Activated CD4-positive, alpha-beta T cell treated with anti-CD3 and anti-CD28 coated beads for 1 hour (primary cell): ENCODE measurements around the gene ACADM.
A peak's percentile ranks its signal among the peaks of the same experiment; 100 is the strongest.
"Not testable (repeated sequence)": the region's sequence is repeated elsewhere in the genome, so short reads cannot be mapped to it uniquely, and the experiment has no call there.

Experiments used
- DNase-seq: peaks from one replicate; pipeline ENCODE4 v3.0.0-alpha.2; 2020

The ACADM gene

DNA sequence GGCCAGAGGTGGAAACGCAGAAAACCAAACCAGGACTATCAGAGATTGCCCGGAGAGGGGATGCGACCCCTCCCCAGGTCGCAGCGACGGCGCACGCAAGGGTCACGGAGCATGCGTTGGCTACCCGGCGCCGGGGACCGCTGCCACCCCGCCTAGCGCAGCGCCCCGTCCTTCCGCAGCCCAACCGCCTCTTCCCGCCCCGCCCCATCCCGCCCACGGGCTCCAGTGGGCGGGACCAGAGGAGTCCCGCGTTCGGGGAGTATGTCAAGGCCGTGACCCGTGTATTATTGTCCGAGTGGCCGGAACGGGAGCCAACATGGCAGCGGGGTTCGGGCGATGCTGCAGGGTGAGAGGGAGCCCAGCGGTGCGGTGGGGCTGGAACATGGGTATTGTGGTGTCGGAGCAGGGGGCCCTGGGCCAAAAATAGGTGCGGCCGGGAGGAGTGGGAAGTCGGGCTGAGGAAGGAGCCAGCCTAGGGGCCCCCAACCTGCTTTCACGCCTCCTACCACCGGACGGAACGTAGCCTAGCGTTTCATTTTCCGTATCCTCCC, at the start of gene ACADM:
TSS of gene ACADM (plus strand) at position 238 of the 551 bp plus-strand sequence. CDS start at position 317, 79 bp downstream.
- peak; percentile 75 for DNase-seq

DNA sequence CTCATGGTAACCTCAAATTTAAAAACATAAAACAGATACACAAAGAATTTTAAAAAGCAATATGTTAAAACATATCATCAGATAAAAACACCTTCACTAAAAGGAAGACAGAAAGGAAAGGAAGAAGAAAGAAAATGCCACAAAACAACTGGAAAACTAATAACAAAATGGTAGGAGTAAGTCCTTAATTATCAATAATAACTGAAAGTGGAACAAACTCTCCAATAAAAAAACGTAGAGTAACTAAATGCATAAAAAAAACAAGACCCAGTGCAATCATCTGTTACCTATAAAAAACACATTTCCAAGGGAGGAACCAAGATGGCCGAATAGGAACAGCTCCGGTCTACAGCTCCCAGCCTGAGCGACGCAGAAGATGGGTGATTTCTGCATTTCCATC, 47.1 kb upstream of the ACADM start:
- no peak for DNase-seq

DNA sequence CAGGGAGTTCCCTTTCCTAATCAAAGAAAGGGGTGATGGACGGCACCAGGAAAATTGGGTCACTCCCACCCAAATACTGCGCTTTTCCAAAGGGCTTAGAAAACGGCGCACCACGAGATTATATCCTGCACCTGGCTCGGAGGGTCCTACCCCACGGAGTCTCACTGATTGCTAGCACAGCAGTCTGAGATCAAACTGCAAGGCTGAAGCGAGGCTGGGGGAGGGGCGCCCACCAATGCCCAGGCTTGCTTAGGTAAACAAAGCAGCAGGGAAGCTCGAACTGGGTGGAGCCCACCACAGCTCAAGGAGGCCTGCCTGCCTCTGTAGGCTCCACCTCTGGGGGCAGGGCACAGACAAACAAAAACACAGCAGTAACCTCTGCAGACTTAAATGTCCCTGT, 46.5 kb upstream of the ACADM start:
- DNase-seq = not testable (repeated sequence)

DNA sequence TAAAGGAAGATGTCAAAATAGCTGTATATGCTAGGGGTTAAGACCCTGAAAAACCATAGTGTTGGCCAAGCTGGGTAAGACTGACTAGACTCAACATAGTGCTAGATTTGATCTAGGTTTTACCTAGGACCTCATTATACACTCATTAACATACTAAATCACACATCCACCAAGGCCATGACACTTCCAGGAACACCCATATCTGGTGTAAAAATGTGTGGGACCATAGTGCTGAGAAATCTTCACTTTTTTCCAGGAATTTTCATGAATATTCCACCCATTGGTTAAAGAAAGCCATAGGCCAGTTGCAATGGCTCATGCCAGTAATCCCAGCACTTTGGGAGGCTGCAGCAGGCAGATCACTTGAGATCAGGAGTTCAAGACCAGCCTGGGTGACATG, 34.0 kb upstream of the ACADM start:
- no peak for DNase-seq

DNA sequence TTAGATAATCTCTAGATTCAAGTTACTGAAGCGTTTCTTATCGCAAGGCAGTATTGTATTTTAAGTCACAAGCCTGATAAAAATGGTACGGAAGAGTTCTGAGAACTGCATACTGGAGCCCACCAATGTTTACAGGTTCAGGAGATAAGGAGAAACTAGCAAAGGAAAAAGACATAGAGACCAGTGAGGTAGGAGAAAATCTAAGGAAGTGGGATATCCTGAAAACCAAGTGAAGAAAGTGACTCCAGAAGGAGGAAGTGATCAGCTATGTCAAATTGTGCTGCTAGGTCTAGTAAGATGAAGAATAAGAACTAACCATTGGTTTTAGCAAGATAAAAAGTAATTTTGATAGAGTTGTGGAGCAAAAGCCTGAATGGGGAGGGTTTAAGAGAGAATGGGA, 31.0 kb upstream of the ACADM start:
- no peak for DNase-seq

DNA sequence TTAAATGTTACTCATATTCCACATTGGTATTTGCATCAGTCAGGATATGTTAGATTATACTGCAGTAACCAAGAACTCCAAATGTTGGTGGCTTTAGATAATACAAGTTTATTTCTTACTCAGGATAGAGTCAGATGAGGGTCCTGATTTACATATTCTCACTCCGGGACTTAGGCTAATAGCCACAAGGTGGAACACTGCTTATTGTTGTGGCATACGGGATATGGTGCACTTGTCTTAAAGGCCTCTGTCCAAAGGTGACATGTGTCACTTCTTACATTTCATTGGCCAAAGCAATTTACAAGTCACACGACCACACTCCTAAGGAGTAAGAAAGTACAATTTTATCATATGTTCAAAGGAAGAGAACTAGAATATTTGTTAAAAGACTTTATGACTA, 28.5 kb upstream of the ACADM start:
- no peak for DNase-seq

DNA sequence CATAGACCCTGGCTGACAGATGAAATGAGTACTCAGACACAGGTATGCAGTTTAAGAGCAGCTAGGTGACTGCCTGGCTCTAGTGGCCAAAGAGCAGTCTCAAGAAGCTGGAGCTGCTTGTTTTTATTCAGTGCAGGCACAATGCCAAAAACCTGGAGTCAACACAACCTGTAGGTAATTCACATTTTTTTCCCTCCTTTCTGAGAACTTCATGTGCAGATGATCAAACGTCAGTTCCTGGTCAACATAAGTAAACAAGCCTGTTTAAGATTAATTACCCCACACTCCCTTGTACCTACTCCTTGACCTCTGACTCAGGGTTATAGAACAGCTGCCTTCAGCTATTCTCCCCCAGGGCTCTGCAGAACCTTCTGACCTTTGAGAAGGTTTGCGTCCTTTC, 17.3 kb upstream of the ACADM start:
- no peak for DNase-seq

DNA sequence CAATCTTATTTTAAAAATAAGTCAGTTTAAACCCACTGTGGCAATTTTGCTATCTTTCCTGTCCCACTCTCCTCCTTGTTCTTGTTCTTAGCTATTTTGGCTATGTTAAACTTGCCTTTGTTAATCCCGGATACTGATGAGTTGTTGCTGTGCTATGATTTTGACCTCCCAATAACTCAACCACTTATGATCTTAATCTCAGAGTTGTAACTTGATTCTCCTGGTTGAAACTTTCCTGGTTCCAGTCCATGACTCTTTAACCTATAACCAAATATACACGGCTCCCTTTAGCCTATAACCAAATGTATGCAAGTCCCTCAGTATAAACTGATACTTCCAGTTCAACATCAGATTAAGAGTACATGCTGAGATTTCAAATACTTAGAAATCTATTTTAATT, 15.6 kb upstream of the ACADM start:
- DNase-seq = no peak

DNA sequence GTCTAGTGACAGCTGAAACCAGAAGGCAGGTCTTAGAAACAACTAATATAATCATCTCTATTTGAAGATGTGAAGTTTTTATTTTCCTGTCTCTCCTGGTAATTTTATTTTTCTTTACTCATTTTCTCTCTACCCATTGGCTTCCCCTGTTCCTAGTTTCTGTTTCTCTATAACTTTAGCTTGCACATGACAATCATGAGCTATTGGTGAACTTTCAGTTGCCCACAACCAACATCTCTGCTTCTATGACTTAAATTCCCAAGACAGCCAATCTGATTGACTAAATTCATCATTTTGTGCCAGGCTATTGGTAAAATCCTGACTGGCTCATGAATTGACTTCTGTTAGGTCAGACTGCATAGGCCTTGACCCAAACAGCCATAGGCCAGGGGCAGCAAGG, 13.7 kb upstream of the ACADM start:
- no peak for DNase-seq

DNA sequence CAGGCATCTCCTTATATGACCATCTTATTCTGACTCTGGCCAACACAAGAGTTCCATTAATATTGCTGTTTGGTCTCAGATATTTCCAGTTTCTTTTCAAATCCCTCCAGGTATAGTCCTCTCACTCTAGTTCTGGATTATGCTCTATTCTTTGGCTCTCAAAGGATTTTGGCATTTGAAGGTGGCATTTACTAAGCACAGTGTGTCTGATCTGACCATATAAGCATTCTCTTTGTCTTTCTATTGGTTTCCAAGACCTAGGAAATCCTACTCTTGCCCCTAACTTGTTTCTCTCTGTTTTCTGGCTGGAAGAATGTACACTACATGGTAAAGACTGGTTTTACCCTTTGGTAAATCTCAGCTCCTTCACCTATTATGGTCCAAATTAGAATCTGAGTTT, 12.7 kb upstream of the ACADM start:
- no peak for DNase-seq

DNA sequence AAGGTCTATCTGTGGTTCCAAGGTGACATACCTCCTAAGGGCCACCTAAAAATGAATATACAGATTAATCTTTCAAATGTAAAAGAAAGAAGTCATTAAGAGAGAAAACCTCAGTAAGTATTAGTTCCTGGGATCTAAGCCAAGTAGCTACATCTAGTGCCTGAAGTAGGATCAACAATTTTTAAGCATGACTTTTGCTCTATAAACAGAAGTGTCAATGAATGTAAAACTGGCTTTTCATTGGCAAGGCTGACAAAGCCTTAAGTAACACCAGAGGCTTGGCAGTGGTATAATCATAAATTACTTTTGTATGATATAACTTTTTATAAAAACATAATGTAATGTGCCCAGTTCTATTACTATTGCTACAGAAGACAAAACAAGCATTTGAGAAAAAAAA, 12.2 kb upstream of the ACADM start:
- DNase-seq = no peak

DNA sequence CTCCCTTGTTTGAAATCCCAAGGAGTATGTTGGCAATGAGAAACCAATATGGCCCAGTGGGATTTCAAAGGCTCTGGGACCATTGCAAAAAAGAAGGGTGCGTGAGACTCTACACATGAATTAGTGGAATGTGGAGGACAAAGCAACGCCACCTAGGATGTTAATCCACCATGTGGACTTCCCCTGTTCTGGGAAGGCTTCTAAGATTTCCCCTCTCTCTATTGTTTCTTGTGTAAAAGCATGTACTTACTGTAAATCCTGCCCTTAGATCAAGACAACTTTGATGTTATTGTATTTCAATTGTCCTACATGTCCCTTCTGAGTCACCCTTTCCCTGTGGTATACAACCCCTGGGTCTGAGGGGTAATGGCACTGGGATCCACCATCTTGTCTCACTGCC, 4.7 kb upstream of the ACADM start:
- no peak for DNase-seq

DNA sequence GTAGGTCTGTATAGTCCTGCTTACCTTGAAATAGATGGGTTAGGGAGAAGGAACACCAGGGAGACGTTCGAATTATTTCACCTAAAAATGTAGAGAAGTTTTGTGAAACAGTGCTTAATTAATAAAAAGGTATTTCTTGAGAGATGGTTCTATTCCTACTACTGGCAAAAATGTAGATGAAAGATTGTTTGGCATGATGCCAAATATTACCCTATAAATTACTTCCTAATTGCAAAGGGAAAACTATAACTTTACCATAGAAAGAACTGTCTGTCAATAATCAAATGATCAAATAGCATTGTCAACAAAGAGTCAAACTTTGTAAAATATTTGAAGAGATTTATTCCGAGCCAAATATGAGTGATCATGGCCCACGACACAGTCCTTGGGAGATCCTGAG, 4.2 kb upstream of the ACADM start:
- DNase-seq = no peak

DNA sequence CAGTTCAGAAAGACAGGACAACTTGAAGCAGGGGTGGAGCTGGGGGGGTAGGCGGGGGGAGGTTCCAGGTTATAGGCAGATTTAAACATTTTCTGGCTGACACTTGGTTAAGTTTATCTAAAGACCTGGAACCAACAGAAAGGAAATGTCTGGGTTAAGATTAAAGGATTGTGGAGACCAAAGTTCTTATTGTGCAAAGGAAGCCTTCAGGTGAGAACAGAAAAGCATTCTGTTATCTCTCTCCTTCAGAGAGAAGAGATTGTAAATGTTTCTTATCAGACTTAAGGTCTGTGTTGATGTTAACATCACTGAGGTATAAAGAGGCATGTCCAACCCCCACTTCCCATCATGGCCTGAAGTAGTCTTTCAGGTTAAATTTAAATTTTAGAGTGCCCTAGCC, 3.7 kb upstream of the ACADM start:
- no peak for DNase-seq

DNA sequence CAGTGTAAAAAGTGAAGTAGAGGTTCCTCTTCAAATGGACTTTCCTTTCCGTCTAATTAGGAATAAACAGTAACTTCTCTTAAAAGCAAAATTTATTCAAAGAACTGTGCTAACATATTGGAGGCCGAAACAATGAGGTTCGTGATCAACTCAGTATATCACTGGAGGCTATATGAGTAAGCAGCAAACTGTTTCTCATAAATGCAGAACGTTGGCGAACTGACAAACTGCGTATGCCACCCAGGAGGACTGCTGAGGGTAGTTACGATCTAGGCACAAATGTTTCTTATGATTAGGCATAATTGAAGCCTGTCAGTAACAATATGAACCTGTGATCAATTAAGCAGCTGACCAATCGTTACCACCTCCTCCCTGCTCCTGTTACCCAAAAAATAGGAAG, 2.3 kb upstream of the ACADM start:
- DNase-seq = not testable (repeated sequence)

DNA sequence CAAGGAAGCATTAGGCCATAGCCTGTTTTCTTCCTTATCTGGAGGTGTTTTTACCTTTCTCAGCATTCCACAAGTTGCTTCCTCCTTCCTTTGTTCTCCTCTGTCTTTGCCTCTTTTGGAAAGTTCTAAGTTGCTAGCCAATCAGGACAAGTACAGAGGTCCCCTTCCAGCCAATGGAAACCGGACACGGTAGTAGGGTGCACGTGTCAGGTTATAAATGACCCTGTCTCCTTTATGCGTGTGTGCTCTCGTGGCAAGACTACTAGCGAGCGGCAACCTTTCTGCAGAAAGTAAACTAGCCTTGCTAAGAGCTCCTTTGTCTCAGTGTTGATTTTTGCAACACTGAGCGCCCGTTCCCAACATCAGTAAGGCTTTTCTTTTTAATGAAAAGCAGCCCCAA, 1.5 kb upstream of the ACADM start:
- DNase-seq = no peak

DNA sequence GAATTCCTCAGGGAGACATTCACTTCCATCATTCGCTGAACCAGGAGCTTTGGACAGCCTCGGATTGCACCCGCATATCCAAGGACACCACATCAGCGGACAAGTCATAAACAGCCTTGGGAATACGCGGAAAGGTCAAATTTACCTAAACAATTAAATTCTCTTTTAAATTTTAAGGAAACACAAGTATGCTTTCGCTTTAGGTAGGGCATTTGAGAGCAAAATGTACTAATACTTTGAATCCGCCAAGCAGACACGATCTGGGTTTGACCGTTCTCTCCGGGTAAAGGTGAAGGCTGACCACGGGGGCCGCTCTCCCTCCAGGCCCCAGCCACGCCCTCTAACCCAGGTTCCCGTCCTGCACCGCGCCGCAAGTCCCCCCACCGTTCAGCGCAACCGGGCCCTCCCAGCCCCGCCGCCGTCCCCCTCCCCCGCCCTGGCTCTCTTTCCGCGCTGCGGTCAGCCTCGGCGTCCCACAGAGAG, 479 bp upstream of the ACADM start:
- no peak for DNase-seq

DNA sequence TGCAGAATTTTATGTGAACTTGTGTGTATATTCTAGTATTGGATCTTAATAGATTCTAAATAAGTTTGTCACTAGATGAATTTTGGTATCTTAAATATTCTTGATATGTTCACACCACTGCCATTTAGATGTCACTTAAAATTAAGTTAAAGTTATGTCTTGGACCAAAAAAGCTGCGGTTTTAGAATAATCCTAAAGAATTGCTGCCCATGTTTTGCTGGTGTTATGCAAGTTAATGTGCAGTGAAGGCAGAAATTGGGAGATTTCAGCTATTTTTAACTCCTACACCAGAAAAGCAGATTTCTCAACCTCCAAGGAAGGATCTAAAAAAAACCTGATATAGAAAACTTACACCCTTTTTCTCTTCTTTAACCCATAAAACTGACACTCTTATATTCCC, 757 bp downstream of the ACADM start:
- no peak for DNase-seq

DNA sequence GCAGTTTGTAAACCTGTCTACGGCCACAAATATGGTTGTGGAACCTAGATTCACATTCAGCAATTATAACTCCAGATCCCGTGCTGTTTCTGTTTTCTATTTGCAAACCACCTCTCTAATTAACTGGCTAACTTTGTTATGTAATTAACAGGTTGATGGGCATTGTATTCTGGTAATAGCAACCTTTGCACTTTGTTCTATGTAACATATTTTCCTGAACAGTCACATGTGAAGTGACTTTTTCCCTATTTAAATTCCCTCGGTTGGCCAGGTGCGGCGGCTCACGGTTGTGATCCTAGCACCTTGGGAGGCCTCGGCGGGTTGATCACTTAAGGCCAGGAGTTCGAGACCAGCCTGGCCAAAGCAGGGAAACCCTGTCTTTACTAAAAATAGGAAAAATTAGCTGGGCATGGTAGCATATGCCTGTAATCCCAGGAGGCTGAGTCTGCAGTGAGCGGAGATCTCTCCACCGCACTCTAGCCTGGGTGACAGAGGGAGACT, 1.4 kb downstream of the ACADM start:
- DNase-seq = no peak

DNA sequence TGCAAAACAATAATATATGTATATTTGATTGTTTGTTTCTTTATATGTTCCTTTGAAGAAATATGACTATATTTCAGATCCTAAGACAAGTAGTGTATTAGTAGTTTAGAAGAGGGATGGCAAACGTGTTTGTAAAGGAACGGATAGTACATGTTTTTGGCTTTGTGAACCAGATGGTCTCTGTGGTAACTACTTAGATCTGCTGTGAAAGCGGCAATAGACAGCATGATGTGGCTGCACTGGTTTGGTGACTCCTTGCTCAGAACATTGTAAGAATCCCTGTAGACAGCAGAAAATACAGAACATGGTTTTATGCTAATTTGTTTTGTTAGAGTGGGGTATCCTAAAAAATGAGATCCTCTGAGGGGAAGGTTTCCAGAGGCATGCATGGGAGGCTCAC, 3.1 kb downstream of the ACADM start:
- no peak for DNase-seq

DNA sequence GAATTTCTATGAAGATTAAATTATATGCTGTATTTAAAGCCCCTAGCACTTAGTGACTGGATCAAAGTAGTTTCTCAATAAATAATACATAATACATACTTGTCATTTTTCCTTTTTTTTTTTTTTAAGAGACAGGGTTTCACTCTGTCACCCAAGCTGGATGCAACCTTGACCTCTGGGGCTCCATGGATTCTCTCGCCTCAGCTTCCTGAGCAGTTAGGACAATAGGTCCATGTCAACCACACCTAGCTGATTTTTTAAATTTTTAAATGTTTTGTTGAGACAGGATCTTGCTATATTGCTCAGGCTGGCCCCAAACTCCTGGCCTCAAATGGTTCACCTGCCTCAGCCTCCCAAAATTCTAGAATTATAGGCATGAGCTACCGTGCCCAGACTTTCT, 5.9 kb downstream of the ACADM start:
- DNase-seq = no peak

DNA sequence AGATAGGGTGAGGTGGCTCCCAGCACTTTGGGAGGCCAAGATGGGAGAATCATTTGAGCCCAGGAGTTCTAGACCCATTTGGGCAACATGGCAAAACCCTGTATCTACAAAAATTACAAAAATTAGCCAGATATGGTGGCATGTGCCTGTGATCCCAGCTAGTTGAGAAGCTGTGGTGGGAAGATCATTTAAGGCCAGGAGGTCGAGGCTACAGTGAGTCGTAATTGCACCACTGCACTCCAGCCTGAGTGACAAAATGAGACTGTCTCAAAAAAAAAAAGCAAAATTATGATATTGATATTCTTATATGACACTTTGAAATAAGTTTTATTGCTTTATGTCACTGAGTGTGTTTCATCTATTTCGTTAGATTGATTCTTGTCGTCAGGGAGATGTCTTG, 7.4 kb downstream of the ACADM start:
- DNase-seq = no peak

DNA sequence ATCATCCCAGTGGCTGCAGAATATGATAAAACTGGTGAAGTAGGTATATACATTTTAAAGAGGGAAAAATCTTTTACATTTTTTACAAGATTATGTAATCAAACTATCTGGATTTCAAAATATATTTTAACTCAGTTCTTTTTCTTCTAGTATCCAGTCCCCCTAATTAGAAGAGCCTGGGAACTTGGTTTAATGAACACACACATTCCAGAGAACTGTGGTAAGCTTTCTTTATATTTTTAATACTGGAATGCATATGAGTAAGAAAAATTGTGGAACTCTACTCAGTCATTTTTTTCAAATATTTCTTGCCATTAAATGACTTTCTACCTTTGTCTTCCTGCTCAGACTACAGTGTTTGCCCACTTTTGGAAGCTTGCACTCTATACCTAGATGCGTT, 8.2 kb downstream of the ACADM start:
- DNase-seq = no peak

DNA sequence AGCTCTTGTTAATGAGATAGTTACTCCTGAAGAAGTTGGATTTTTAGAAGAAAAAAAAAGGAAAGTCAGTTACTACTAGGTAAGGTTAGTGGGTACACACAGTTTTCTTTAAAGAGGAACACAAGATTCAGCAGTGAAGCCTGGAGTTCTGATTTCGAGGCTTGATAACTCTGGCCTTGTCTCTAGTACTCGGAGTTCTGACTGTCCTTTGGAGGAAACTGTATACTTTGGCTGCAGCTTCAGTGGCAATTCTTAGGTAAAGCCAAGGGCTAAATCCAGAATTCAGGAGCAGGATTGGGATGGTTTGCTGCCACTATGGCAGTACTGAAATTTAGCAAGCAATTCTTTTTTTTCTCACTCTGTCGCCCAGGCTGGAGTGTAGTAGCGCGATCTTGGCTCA, 9.2 kb downstream of the ACADM start:
- DNase-seq = no peak

DNA sequence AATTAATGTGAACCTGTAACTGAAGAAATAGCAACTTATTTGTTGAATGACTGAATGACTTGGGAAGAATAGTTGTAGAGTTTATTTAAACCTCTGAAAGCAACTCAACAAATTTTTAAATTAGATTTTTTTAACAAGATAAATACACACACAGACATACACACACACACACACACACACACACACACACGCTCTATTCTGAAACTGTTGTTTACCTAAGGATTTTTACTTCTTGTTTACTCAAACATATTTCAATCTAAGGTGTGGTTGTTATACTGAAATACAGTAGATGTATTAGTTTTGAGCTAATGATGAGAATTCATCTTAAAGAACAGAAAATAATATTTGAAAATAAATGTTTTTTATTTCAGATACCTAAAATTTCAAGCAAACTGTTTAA, 11.5 kb downstream of the ACADM start:
- DNase-seq = no peak
